GM23248 (cell line): Measurements from ENCODE around the gene HHIPL1.

Source experiments
- EZH2 ChIP-seq: fragments of 200-600 bp; sonication (generic); IDR thresholded peaks from 2 replicates; pipeline ENCODE4 v1.6.1; 2018; ENCODE audit warnings: antibody characterized with exemption, mild to moderate bottlenecking; ENCODE audit not compliant: insufficient read depth, poor library complexity, severe bottlenecking
- EZH2phosphoT487 ChIP-seq: fragments of 200-600 bp; sonication (generic); IDR thresholded peaks from 2 replicates; pipeline ENCODE4 v1.6.1; 2018; ENCODE audit warnings: antibody characterized with exemption, moderate library complexity, mild to moderate bottlenecking, low read depth; ENCODE audit not compliant: insufficient read depth

DNA sequence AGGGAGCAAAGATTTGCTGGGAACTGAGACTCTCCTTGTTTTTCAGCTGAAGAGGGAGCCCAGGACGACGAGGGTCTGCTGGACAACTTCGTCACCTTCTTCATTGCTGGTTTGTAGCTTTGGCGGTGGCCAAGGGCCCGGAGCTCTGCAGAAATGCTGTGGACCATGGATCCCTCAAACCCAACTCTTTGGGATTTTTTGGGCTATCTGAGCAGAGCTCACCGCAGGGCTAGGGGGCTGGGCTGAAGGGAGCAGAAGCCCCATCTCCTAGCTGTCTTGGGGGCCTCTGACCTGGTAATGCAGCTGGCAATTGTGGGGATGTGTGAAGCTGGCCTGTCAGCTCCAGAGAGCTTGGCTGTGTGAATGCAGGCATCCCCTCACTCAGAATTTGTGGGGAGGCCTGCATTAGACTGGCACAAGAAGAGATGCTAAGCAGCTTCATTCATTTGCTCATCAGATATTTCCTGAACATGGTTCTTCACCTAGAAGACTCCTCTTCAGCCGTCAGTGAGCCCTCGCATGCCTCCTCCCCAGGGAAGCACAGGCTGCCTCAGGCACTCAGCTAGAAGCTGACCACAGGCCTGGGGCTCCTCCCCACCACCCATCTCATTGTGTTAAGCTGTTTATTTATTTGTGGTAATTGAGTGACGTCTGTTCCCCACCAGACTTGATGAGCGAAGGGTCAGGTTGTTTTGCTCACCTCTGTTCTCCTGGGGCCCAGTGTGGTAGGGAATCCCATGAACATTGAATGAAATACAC is 71.3 kb downstream of the HHIPL1 start:
- TF ChIP-seq EZH2 (no peak), EZH2phosphoT487 (no peak)
